K562 (cell line): ENCODE data around the gene NRIP2. TPM values are rescaled to one million over a fixed set of nuclear protein-coding genes. Genes with fewer than 3 reads are reported as not detected.

Source experiments
- ATAC-seq: fragments of 200-7000 bp; cut with Tn5 transposase; 3 replicates; pipeline ENCODE4 v1.9.1; 2020; ENCODE audit warnings: moderate library complexity
- BruUV-seq: library from RNA; stranded (reverse); fragments of 400-500 nt; replicated peaks from 2 replicates; lab custom pipeline; 2021; lab: Mats Ljungman, UMichigan
- CTCF ChIA-PET: fragments of 300-600 bp; formaldehyde crosslinking; extraction: SDS; loops from one replicate; lab custom pipeline; 2021; ENCODE audit warnings: low intra/inter-chr PET ratio; lab: Yijun Ruan, JAX
- POLR2A ChIA-PET: fragments of 300-600, 350-650 bp; sonication (Branson Sonifier 250); formaldehyde crosslinking; extraction: SDS; loops from one replicate; lab custom pipeline; 2021; ENCODE audit warnings: antibody characterized with exemption, inconsistent platforms; lab: Yijun Ruan, JAX
- DNase-seq, 4 experiments: peaks; one replicate each; pipeline versions ENCODE4 v3.0.0 to v3.0.0-alpha.2; 2011 to 2018; ENCODE audit warnings: low spot score in 3 of 4, mixed read lengths in 3 of 4; ENCODE audit errors: extremely low read depth in 1 of 4
- FAIRE-seq: peaks from 2 replicates; lab custom pipeline; 2011; peaks lifted over from hg19 to GRCh38; lab: Jason Lieb, UNC
- H2AFZ ChIP-seq: 2 replicates; pipeline ENCODE4 v1.6.0; 2011; ENCODE audit warnings: low read depth, low read length, control low read depth, inconsistent platforms
- H3K27ac ChIP-seq: fragments of 200-600 bp; 3 replicates; pipeline ENCODE4 v1.8.0; 2011; ENCODE audit warnings: low read depth, mild to moderate bottlenecking, control low read depth, inconsistent platforms, low read length, moderate library complexity, mixed read lengths; ENCODE audit errors: extremely low read depth
- H3K27me3 ChIP-seq, 2 experiments: fragments of 300-600 bp in 1 of 2; 2 replicates in 1 of 2; 3 replicates in 1 of 2; pipeline versions ENCODE4 v1.6.0 to v1.8.0; 2011; ENCODE audit warnings: inconsistent platforms in 2 of 2, low read length in 2 of 2, mild to moderate bottlenecking in 1 of 2, mixed read lengths in 1 of 2, moderate library complexity in 1 of 2; ENCODE audit not compliant: control insufficient read depth in 2 of 2, insufficient read depth in 2 of 2
- H3K36me3 ChIP-seq: fragments of 300-600 bp; 3 replicates; pipeline ENCODE4 v1.8.0; 2011; ENCODE audit warnings: mild to moderate bottlenecking, low read length, inconsistent platforms; ENCODE audit not compliant: control insufficient read depth, insufficient read depth
- H3K4me1 ChIP-seq, 2 experiments: fragments of 200-600 bp in 1 of 2; replicated peaks in 1 of 2; 2 replicates in 1 of 2; 3 replicates in 1 of 2; pipeline versions ENCODE4 v1.5.1 to v1.8.0; 2011; ENCODE audit warnings: inconsistent platforms in 2 of 2, low read length in 2 of 2, mild to moderate bottlenecking in 1 of 2, mixed read lengths in 1 of 2, moderate library complexity in 1 of 2; ENCODE audit not compliant: control insufficient read depth in 2 of 2, insufficient read depth in 2 of 2
- H3K4me2 ChIP-seq: 2 replicates; pipeline ENCODE4 v1.6.1; 2011; ENCODE audit warnings: low read length, control low read depth, inconsistent platforms, mixed read lengths; ENCODE audit not compliant: insufficient read depth
- H3K4me3 ChIP-seq: fragments of 200-600 bp; sonication (generic), shearing (Covaris generic); 2 replicates; pipeline ENCODE4 v1.5.1; 2016; ENCODE audit warnings: control low read depth, inconsistent platforms
- H3K79me2 ChIP-seq: fragments of 200-600 bp; 3 replicates; pipeline ENCODE4 v1.8.0; 2011; ENCODE audit warnings: low read length, inconsistent platforms; ENCODE audit not compliant: control insufficient read depth, insufficient read depth
- H3K9ac ChIP-seq, 2 experiments: 2 replicates each; pipeline versions ENCODE4 v1.6.0 to v1.6.1; 2011; ENCODE audit warnings: low read depth in 2 of 2, low read length in 2 of 2, control low read depth in 1 of 2, inconsistent platforms in 1 of 2, mild to moderate bottlenecking in 1 of 2, mixed read lengths in 1 of 2; ENCODE audit not compliant: insufficient read depth in 1 of 2
- H3K9me1 ChIP-seq: one replicate; pipeline ENCODE4 v1.6.0; 2011; ENCODE audit warnings: inconsistent platforms, mild to moderate bottlenecking, low read length, moderate library complexity; ENCODE audit not compliant: control insufficient read depth, insufficient read depth
- H3K9me3 ChIP-seq: replicated peaks from 2 replicates; pipeline ENCODE4 v1.5.1; 2011; ENCODE audit warnings: low read depth, low read length, inconsistent platforms; ENCODE audit not compliant: control insufficient read depth, insufficient read depth
- H4K20me1 ChIP-seq: replicated peaks from 2 replicates; pipeline ENCODE4 v1.6.1; 2011; ENCODE audit warnings: low read length, inconsistent platforms, mixed read lengths; ENCODE audit not compliant: control insufficient read depth, insufficient read depth
- COPS2 ChIP-seq: fragments of 450-650 bp; conservative IDR thresholded peaks from 2 replicates; pipeline ENCODE4 v1.6.1; 2016; ENCODE audit warnings: mild to moderate bottlenecking, moderate library complexity
- EZH2 ChIP-seq: IDR thresholded peaks from 2 replicates; pipeline ENCODE4 v1.6.1; 2012; ENCODE audit warnings: low read depth, mild to moderate bottlenecking, inconsistent platforms, low read length, borderline replicate concordance
- POLR3A ChIP-seq: IDR thresholded peaks from 2 replicates; pipeline ENCODE4 v1.6.1; 2011; ENCODE audit warnings: borderline replicate concordance, mild to moderate bottlenecking, moderate library complexity; ENCODE audit not compliant: insufficient read length, insufficient read depth; ENCODE audit errors: extremely low read depth
- POLR3G ChIP-seq: IDR thresholded peaks from 2 replicates; pipeline ENCODE4 v1.6.1; 2011; ENCODE audit not compliant: insufficient read length, insufficient replicate concordance; ENCODE audit errors: extremely low read depth
- RBM17 ChIP-seq: fragments of 200-400 bp; formaldehyde crosslinking; IDR thresholded peaks from 2 replicates; pipeline ENCODE4 v1.6.1; 2017; ENCODE audit warnings: low read depth, mild to moderate bottlenecking, low read length, borderline replicate concordance
- SREBF2 ChIP-seq: sonication (generic); formaldehyde crosslinking; IDR thresholded peaks from 2 replicates; pipeline ENCODE4 v1.4.0; 2020; ENCODE audit warnings: mild to moderate bottlenecking, missing genetic modification reagents
- WGBS: fragments of 100-300 bp; shearing (Covaris generic); methylation state at CpG from one replicate; pipeline ENCODE4 v1.1.6; 2016; ENCODE audit warnings: low coverage, mixed read lengths; ENCODE audit not compliant: insufficient coverage; ENCODE audit errors: missing lambda C conversion rate; 5-methylcytosine and 5-hydroxymethylcytosine counted together
- in situ Hi-C: fragments of 300-500 bp; cut with MboI; formaldehyde crosslinking; loops from 4 replicates; pipeline ENCODE4 v1.15.0; 2018; ENCODE audit warnings: inconsistent platforms, mixed read lengths
- intact Hi-C: fragments of 100-400 bp; cut with micrococcal nuclease; formaldehyde crosslinking; loops from 2 replicates; pipeline ENCODE4 v1.14.2; 2022
- polyA plus RNA-seq, 8 experiments: library from polyadenylated mRNA; depleted of rRNA in 4 of 8; stranded (reverse) in 5 of 8; unstranded in 3 of 8; fragments of >200 nt; fragmentation: Nextera tagmentation in 2 of 8; fragmentation: Illumina TruSeq in 1 of 8; extraction: Ambion mirVana in 2 of 8; extraction: Trizol in 1 of 8; gene quantifications; 2 replicates each; pipeline versions ENCODE4 v1.2.1 to v1.2.3, GENCODE V29; 2011 to 2014; ENCODE audit warnings: inconsistent platforms in 1 of 8, missing spikeins in 1 of 8
- total RNA-seq, 7 experiments: library from RNA; depleted of rRNA in 6 of 7; stranded (reverse); fragments of >200 nt in 6 of 7; fragmentation: Illumina TruSeq in 2 of 7; extraction: Trizol in 2 of 7; gene quantifications; 2 replicates each; pipeline versions ENCODE4 v1.2.1 to v1.2.3, GENCODE V29; 2011 to 2021; ENCODE audit warnings: low replicate concordance in 1 of 7
- TF ChIP-seq, protein P1 (sequence below): fragments of 250-450 bp; sonication (Bioruptor Pico); IDR thresholded peaks from 2 replicates; pipeline ENCODE4 v1.4.0; 2020
- TF ChIP-seq, protein P2 (sequence below): fragments of 450-650 bp; IDR thresholded peaks from 2 replicates; pipeline ENCODE4 v1.7.1; 2018; ENCODE audit warnings: mild to moderate bottlenecking, low read depth; ENCODE audit not compliant: partially characterized antibody
- TF ChIP-seq, protein P3 (sequence below): fragments of 200-800 bp; sonication (Bioruptor generic); IDR thresholded peaks from 2 replicates; pipeline ENCODE4 v1.6.1; 2017; ENCODE audit warnings: missing genetic modification characterization, missing compliant biosample characterization

The NRIP2 gene
- total and polyA plus RNA-seq, 9 of the 15 experiments (the other 6 are each of a cell fraction or from before 2014, with no cell fraction given), result 0.07 to 0.10 TPM; not detected in 7

DNA sequence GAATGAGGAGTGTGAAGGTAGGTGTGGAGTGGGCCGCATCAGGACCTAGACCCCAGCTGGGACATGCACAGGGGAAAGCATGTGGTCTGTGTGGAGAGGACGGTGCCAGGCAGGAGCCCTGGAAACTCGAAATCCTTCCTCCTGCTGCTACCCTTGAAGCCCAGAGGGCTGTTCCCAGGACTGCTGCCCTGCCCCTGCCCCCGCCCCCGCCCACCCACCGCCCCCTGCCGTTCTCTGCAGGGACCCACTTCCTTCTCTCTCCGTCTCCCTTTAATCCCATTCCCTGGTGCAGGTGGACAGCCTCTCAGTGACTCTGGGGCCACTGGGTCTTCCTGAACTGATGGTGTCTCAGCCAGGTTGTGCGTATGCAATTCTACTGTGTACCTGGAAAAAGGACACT is 14.4 kb downstream of the NRIP2 start:
- CTCF ChIA-PET, result no interaction called here
- in situ Hi-C loops (no loop called here), intact Hi-C loops (no loop called here)
- Histone ChIP-seq H3K79me2 (no peaks in the 10 kb centered on the region; the same call in 2 of the 3 replicates), H3K4me1 (no peaks in the 10 kb centered on the region), H3K36me3 (peaks cover 68% of the 10 kb centered on the region; the same call in 2 of the 3 replicates), H3K9me3 (no peaks in the 10 kb centered on the region), H3K27ac (no peak overlapping the region), H4K20me1 (no peaks in the 10 kb centered on the region), H3K4me2 (no peak overlapping the region), H3K4me3 (no peak overlapping the region), H3K27me3 (no peaks in the 10 kb centered on the region), H2AFZ (no peak overlapping the region), H3K9ac (no peak overlapping the region), H3K9me1 (no peaks in the 10 kb centered on the region)
- no peak for FAIRE-seq
- no peak for DNase-seq
- BruUV-seq, result no TSS peak
- ATAC-seq, result no peak
- POLR2A ChIA-PET, result interaction anchor here (0.5 kb wide), 1 partner anchor 14 kb away, joined by 4 read pairs; no protein-coding TSS in a partner anchor
- no CpG with 5 or more reads among the region's 9 CpGs for WGBS
- no peak for TF ChIP-seq RBM17
- TF ChIP-seq POLR3G, result no peak
- TF ChIP-seq EZH2, result no peak
- no peak for TF ChIP-seq POLR3A
- no peak for TF ChIP-seq SREBF2 (CRISPR knock-in tag)
- TF ChIP-seq COPS2, result no peak
- TF ChIP-seq, protein P1, sequence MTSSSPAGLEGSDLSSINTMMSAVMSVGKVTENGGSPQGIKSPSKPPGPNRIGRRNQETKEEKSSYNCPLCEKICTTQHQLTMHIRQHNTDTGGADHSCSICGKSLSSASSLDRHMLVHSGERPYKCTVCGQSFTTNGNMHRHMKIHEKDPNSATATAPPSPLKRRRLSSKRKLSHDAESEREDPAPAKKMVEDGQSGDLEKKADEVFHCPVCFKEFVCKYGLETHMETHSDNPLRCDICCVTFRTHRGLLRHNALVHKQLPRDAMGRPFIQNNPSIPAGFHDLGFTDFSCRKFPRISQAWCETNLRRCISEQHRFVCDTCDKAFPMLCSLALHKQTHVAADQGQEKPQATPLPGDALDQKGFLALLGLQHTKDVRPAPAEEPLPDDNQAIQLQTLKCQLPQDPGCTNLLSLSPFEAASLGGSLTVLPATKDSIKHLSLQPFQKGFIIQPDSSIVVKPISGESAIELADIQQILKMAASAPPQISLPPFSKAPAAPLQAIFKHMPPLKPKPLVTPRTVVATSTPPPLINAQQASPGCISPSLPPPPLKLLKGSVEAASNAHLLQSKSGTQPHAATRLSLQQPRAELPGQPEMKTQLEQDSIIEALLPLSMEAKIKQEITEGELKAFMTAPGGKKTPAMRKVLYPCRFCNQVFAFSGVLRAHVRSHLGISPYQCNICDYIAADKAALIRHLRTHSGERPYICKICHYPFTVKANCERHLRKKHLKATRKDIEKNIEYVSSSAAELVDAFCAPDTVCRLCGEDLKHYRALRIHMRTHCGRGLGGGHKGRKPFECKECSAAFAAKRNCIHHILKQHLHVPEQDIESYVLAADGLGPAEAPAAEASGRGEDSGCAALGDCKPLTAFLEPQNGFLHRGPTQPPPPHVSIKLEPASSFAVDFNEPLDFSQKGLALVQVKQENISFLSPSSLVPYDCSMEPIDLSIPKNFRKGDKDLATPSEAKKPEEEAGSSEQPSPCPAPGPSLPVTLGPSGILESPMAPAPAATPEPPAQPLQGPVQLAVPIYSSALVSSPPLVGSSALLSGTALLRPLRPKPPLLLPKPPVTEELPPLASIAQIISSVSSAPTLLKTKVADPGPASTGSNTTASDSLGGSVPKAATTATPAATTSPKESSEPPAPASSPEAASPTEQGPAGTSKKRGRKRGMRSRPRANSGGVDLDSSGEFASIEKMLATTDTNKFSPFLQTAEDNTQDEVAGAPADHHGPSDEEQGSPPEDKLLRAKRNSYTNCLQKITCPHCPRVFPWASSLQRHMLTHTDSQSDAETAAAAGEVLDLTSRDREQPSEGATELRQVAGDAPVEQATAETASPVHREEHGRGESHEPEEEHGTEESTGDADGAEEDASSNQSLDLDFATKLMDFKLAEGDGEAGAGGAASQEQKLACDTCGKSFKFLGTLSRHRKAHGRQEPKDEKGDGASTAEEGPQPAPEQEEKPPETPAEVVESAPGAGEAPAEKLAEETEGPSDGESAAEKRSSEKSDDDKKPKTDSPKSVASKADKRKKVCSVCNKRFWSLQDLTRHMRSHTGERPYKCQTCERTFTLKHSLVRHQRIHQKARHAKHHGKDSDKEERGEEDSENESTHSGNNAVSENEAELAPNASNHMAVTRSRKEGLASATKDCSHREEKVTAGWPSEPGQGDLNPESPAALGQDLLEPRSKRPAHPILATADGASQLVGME (CRISPR knock-in tag), result no peak
- TF ChIP-seq, protein P2, sequence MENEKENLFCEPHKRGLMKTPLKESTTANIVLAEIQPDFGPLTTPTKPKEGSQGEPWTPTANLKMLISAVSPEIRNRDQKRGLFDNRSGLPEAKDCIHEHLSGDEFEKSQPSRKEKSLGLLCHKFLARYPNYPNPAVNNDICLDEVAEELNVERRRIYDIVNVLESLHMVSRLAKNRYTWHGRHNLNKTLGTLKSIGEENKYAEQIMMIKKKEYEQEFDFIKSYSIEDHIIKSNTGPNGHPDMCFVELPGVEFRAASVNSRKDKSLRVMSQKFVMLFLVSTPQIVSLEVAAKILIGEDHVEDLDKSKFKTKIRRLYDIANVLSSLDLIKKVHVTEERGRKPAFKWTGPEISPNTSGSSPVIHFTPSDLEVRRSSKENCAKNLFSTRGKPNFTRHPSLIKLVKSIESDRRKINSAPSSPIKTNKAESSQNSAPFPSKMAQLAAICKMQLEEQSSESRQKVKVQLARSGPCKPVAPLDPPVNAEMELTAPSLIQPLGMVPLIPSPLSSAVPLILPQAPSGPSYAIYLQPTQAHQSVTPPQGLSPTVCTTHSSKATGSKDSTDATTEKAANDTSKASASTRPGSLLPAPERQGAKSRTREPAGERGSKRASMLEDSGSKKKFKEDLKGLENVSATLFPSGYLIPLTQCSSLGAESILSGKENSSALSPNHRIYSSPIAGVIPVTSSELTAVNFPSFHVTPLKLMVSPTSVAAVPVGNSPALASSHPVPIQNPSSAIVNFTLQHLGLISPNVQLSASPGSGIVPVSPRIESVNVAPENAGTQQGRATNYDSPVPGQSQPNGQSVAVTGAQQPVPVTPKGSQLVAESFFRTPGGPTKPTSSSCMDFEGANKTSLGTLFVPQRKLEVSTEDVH, result no peak
- TF ChIP-seq, protein P3, sequence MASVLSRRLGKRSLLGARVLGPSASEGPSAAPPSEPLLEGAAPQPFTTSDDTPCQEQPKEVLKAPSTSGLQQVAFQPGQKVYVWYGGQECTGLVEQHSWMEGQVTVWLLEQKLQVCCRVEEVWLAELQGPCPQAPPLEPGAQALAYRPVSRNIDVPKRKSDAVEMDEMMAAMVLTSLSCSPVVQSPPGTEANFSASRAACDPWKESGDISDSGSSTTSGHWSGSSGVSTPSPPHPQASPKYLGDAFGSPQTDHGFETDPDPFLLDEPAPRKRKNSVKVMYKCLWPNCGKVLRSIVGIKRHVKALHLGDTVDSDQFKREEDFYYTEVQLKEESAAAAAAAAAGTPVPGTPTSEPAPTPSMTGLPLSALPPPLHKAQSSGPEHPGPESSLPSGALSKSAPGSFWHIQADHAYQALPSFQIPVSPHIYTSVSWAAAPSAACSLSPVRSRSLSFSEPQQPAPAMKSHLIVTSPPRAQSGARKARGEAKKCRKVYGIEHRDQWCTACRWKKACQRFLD (CRISPR knock-in tag), result no peak
